Tibial nerve (tissue), 4 donors: ENCODE measurements around the gene MIS18A. TPM values are rescaled to one million over a fixed set of nuclear protein-coding genes. Genes with fewer than 3 reads are reported as not detected.

Experiments
- DNase-seq, 2 donors: peaks; one replicate each; pipeline ENCODE4 v3.0.0-alpha.2; 2019; ENCODE audit warnings: low spot score in 2 of 2
- H3K27ac ChIP-seq, 4 donors: fragments of 200-600 bp; sonication (generic) in 3 of 4; one replicate each; pipeline ENCODE4 v1.5.1; 2017 to 2019; ENCODE audit warnings: mild to moderate bottlenecking in 1 of 4
- H3K27me3 ChIP-seq, 2 donors: fragments of 200-600 bp; sonication (generic) in 1 of 2; one replicate each; pipeline versions ENCODE4 v1.5.1 to v1.6.0; 2017 to 2019
- H3K36me3 ChIP-seq, 3 donors: fragments of 200-600 bp; sonication (generic); one replicate each; pipeline ENCODE4 v1.5.1; 2018 to 2019
- H3K4me1 ChIP-seq, 4 donors: fragments of 200-600 bp; sonication (generic) in 3 of 4; one replicate each; pipeline ENCODE4 v1.5.1; 2017 to 2019
- H3K4me3 ChIP-seq, 4 donors: fragments of 200-600 bp; sonication (generic) in 3 of 4; one replicate each; pipeline ENCODE4 v1.5.1; 2017 to 2019; ENCODE audit warnings: mild to moderate bottlenecking in 1 of 4, moderate library complexity in 1 of 4
- H3K9me3 ChIP-seq, 4 donors: fragments of 200-600 bp; sonication (generic) in 3 of 4; one replicate each; pipeline ENCODE4 v1.5.1; 2017 to 2019
- CTCF ChIP-seq, 5 experiments: fragments of 200-600 bp in 3 of 5; fragments of 450-650 bp in 2 of 5; sonication (generic) in 3 of 5; IDR thresholded peaks; one replicate each; pipeline ENCODE4 v1.5.1; 2016 to 2019; ENCODE audit warnings: antibody characterized with exemption in 5 of 5, mild to moderate bottlenecking in 3 of 5, moderate library complexity in 2 of 5
- EP300 ChIP-seq, 2 donors: sonication (generic); formaldehyde crosslinking; IDR thresholded peaks; one replicate each; pipeline ENCODE4 v1.6.1; 2017; ENCODE audit warnings: antibody characterized with exemption in 2 of 2, mild to moderate bottlenecking in 1 of 2
- POLR2A ChIP-seq, 2 donors: fragments of 450-650 bp; IDR thresholded peaks; one replicate each; pipeline ENCODE4 v1.6.1; 2017; ENCODE audit warnings: antibody characterized with exemption in 2 of 2, mild to moderate bottlenecking in 2 of 2, moderate library complexity in 2 of 2
- WGBS, 2 donors: methylation state at CpG; one replicate each; pipeline ENCODE4 v1.1.5; 2018; 5-methylcytosine and 5-hydroxymethylcytosine counted together
- total RNA-seq, 4 donors: library from RNA; depleted of rRNA; stranded (reverse); fragments of >200 nt; gene quantifications; one replicate each; pipeline ENCODE4 v1.1.0, GENCODE V29; 2016

Gene MIS18A
- total RNA-seq, 4 donors from 2014 or later = 4.0 to 9.3 (median 7.1) TPM

- H3K9me3 ChIP-seq = no peaks in the 10 kb centered on the region
- H3K36me3 ChIP-seq = peaks cover 10 to 100% (median 28%) of the 10 kb centered on the region in 3 donors
- no peak for DNase-seq
- H3K27me3 ChIP-seq = no peaks in the 10 kb centered on the region
- 92 to 96% methylated on average over 8 of the region's 9 CpGs for WGBS, 2 donors
- TF ChIP-seq CTCF (IDR thresholded peaks at IDR 0.05) = no peak
- TF ChIP-seq EP300 (IDR thresholded peaks at IDR 0.05) = no peak
- TF ChIP-seq POLR2A (IDR thresholded peaks at IDR 0.05) = no peak
- no peaks in the 10 kb centered on the region for H3K4me1 ChIP-seq
- no peak overlapping the region for H3K4me3 ChIP-seq
- H3K27ac ChIP-seq = no peak overlapping the region
Observed at GRCh38 chr21:32317726-32318125, 38.9 kb upstream of the MIS18A start.

- no peaks in the 10 kb centered on the region for H3K9me3 ChIP-seq
- peaks cover 8 to 100% (median 25%) of the 10 kb centered on the region in 3 donors for H3K36me3 ChIP-seq
- H3K27me3 ChIP-seq = no peaks in the 10 kb centered on the region
- no peak overlapping the region for H3K4me3 ChIP-seq
- 92 to 95% methylated on average over 10 to 13 of the region's 22 CpGs for WGBS, 2 donors
- no peaks in the 10 kb centered on the region for H3K4me1 ChIP-seq
- H3K27ac ChIP-seq = no peak overlapping the region
- no peak for DNase-seq
- TF ChIP-seq EP300 (IDR thresholded peaks at IDR 0.05) (no peak), CTCF (IDR thresholded peaks at IDR 0.05) (no peak), POLR2A (IDR thresholded peaks at IDR 0.05) (no peak)
Observed at GRCh38 chr21:32316361-32317215, 37.7 kb upstream of the MIS18A start.

- TF ChIP-seq POLR2A (IDR thresholded peaks at IDR 0.05) (no peak), CTCF (IDR thresholded peaks at IDR 0.05) (no peak), EP300 (IDR thresholded peaks at IDR 0.05) (no peak)
- Histone ChIP-seq H3K27me3 (no peaks in the 10 kb centered on the region), H3K4me1 (no peaks in the 10 kb centered on the region), H3K27ac (no peak overlapping the region), H3K9me3 (no peaks in the 10 kb centered on the region), H3K36me3 (peaks cover 4 to 100% (median 25%) of the 10 kb centered on the region in 3 donors), H3K4me3 (no peak overlapping the region)
- DNase-seq = no peak
- 90% methylated on average over 14 of the region's 14 CpGs for WGBS, 2 donors
Observed at GRCh38 chr21:32315511-32316281, 36.8 kb upstream of the MIS18A start.

- Histone ChIP-seq H3K4me3 (no peak overlapping the region), H3K27ac (no peak overlapping the region), H3K9me3 (no peaks in the 10 kb centered on the region), H3K36me3 (peaks cover 0 to 100% (median 25%) of the 10 kb centered on the region in 3 donors), H3K27me3 (no peaks in the 10 kb centered on the region), H3K4me1 (no peaks in the 10 kb centered on the region)
- TF ChIP-seq EP300 (IDR thresholded peaks at IDR 0.05) = no peak
- TF ChIP-seq CTCF (IDR thresholded peaks at IDR 0.05) = no peak
- no peak for TF ChIP-seq POLR2A (IDR thresholded peaks at IDR 0.05)
- DNase-seq = no peak
- 94 to 97% methylated on average over 16 of the region's 16 CpGs for WGBS, 2 donors
Observed at GRCh38 chr21:32314806-32315205, 36.0 kb upstream of the MIS18A start.

- Histone ChIP-seq H3K36me3 (peaks cover 0 to 100% (median 16%) of the 10 kb centered on the region in 3 donors), H3K4me3 (no peak overlapping the region), H3K9me3 (no peaks in the 10 kb centered on the region), H3K27ac (no peak overlapping the region), H3K4me1 (no peaks in the 10 kb centered on the region), H3K27me3 (no peaks in the 10 kb centered on the region)
- TF ChIP-seq POLR2A (IDR thresholded peaks at IDR 0.05) (no peak), EP300 (IDR thresholded peaks at IDR 0.05) (no peak), CTCF (IDR thresholded peaks at IDR 0.05) (no peak)
- WGBS, 2 donors = 92% methylated on average over 6 of the region's 6 CpGs
- DNase-seq = no peak
Observed at GRCh38 chr21:32312976-32313375, 34.1 kb upstream of the MIS18A start.
